ENCODE measurements around the gene SLC22A23.
A peak's percentile ranks its signal among the peaks of the same experiment; 100 is the strongest.

The SLC22A23 gene

GRCh38 chr6:3454273-3455010 is 2.4 kb downstream of the SLC22A23 start:
- H3K27me3 ChIP-seq (ENCODE audit: insufficient read depth, low read length): peaks cover 55% of the 10 kb centered on the region
- H3K4me3 ChIP-seq (ENCODE audit: low read length): peak overlapping the region; percentile 61
- no peak overlapping the region for H3K9ac ChIP-seq (ENCODE audit: low read depth, low read length)
- peaks cover 32% of the 10 kb centered on the region for H3K4me1 ChIP-seq (ENCODE audit: insufficient read depth, low read length)
- no peaks in the 10 kb centered on the region for H3K9me3 ChIP-seq (ENCODE audit: insufficient read depth, low read depth, low read length)
- 28% methylated on average over 4 of the region's 6 CpGs for WGBS
- H3K36me3 ChIP-seq (ENCODE audit: insufficient read depth, low read length): peaks cover 4% of the 10 kb centered on the region; the same call in 1 of the 2 replicates
- no peak overlapping the region for H3K27ac ChIP-seq (ENCODE audit: low read depth, low read length)

- Histone ChIP-seq H3K4me1 (ENCODE audit: insufficient read depth, low read length) (peaks cover 24% of the 10 kb centered on the region), H3K36me3 (ENCODE audit: insufficient read depth, low read length) (peaks cover 4% of the 10 kb centered on the region; the same call in 1 of the 2 replicates), H3K27me3 (ENCODE audit: insufficient read depth, low read length) (peaks cover 49% of the 10 kb centered on the region), H3K9me3 (ENCODE audit: insufficient read depth, low read depth, low read length) (no peaks in the 10 kb centered on the region), H3K4me3 (ENCODE audit: low read length) (peak overlapping the region; percentile 61), H3K9ac (ENCODE audit: low read depth, low read length) (no peak overlapping the region), H3K27ac (ENCODE audit: low read depth, low read length) (no peak overlapping the region)
- 79% methylated on average over 5 of the region's 5 CpGs for WGBS
Observed at GRCh38 chr6:3453413-3454272, 3.2 kb downstream of the SLC22A23 start.

- Histone ChIP-seq H3K9ac (ENCODE audit: low read depth, low read length) (no peak overlapping the region), H3K4me1 (ENCODE audit: insufficient read depth, low read length) (peaks cover 13% of the 10 kb centered on the region), H3K9me3 (ENCODE audit: insufficient read depth, low read depth, low read length) (no peaks in the 10 kb centered on the region), H3K27ac (ENCODE audit: low read depth, low read length) (no peak overlapping the region), H3K36me3 (ENCODE audit: insufficient read depth, low read length) (peaks cover 4% of the 10 kb centered on the region; the same call in 1 of the 2 replicates), H3K27me3 (ENCODE audit: insufficient read depth, low read length) (peaks cover 33% of the 10 kb centered on the region), H3K4me3 (ENCODE audit: low read length) (no peak overlapping the region)
- WGBS: 90% methylated on average over 6 of the region's 6 CpGs
Observed at GRCh38 chr6:3451498-3451897, 5.4 kb downstream of the SLC22A23 start.

- Histone ChIP-seq H3K36me3 (ENCODE audit: insufficient read depth, low read length) (peaks cover 4% of the 10 kb centered on the region; the same call in 1 of the 2 replicates), H3K27ac (ENCODE audit: low read depth, low read length) (no peak overlapping the region), H3K4me1 (ENCODE audit: insufficient read depth, low read length) (peaks cover 13% of the 10 kb centered on the region), H3K4me3 (ENCODE audit: low read length) (no peak overlapping the region), H3K27me3 (ENCODE audit: insufficient read depth, low read length) (peaks cover 30% of the 10 kb centered on the region), H3K9me3 (ENCODE audit: insufficient read depth, low read depth, low read length) (no peaks in the 10 kb centered on the region), H3K9ac (ENCODE audit: low read depth, low read length) (no peak overlapping the region)
- 90% methylated on average over 5 of the region's 5 CpGs for WGBS
Observed at GRCh38 chr6:3450888-3451287, 6.0 kb downstream of the SLC22A23 start.

GRCh38 chr6:3449750-3450305 is 7.0 kb downstream of the SLC22A23 start:
- Histone ChIP-seq H3K9ac (ENCODE audit: low read depth, low read length) (no peak overlapping the region), H3K36me3 (ENCODE audit: insufficient read depth, low read length) (peaks cover 4% of the 10 kb centered on the region; the same call in 1 of the 2 replicates), H3K27ac (ENCODE audit: low read depth, low read length) (no peak overlapping the region), H3K4me3 (ENCODE audit: low read length) (no peak overlapping the region), H3K4me1 (ENCODE audit: insufficient read depth, low read length) (peaks cover 9% of the 10 kb centered on the region), H3K27me3 (ENCODE audit: insufficient read depth, low read length) (peaks cover 19% of the 10 kb centered on the region), H3K9me3 (ENCODE audit: insufficient read depth, low read depth, low read length) (no peaks in the 10 kb centered on the region)
- 92% methylated on average over 5 of the region's 5 CpGs for WGBS

GRCh38 chr6:3449321-3449720 is 7.5 kb downstream of the SLC22A23 start:
- Histone ChIP-seq H3K9me3 (ENCODE audit: insufficient read depth, low read depth, low read length) (no peaks in the 10 kb centered on the region), H3K4me3 (ENCODE audit: low read length) (no peak overlapping the region), H3K4me1 (ENCODE audit: insufficient read depth, low read length) (peaks cover 9% of the 10 kb centered on the region), H3K36me3 (ENCODE audit: insufficient read depth, low read length) (peaks cover 4% of the 10 kb centered on the region; the same call in 1 of the 2 replicates), H3K9ac (ENCODE audit: low read depth, low read length) (no peak overlapping the region), H3K27ac (ENCODE audit: low read depth, low read length) (no peak overlapping the region), H3K27me3 (ENCODE audit: insufficient read depth, low read length) (peaks cover 14% of the 10 kb centered on the region)
- WGBS: 93% methylated on average over 2 of the region's 2 CpGs

GRCh38 chr6:3447005-3447404 is 9.8 kb downstream of the SLC22A23 start:
- no peak overlapping the region for H3K4me3 ChIP-seq (ENCODE audit: low read length)
- WGBS: 93% methylated on average over 5 of the region's 6 CpGs
- H3K9me3 ChIP-seq (ENCODE audit: insufficient read depth, low read depth, low read length): no peaks in the 10 kb centered on the region
- no peak overlapping the region for H3K9ac ChIP-seq (ENCODE audit: low read depth, low read length)
- peaks cover 25% of the 10 kb centered on the region for H3K4me1 ChIP-seq (ENCODE audit: insufficient read depth, low read length)
- no peak overlapping the region for H3K27ac ChIP-seq (ENCODE audit: low read depth, low read length)
- no peaks in the 10 kb centered on the region for H3K27me3 ChIP-seq (ENCODE audit: insufficient read depth, low read length)
- H3K36me3 ChIP-seq (ENCODE audit: insufficient read depth, low read length): peaks cover 4% of the 10 kb centered on the region; the same call in 1 of the 2 replicates

- 92% methylated on average over 4 of the region's 4 CpGs for WGBS
Observed at GRCh38 chr6:3446184-3446583, 10.7 kb downstream of the SLC22A23 start.

GRCh38 chr6:3444276-3445088 is 12.4 kb downstream of the SLC22A23 start:
- no peaks in the 10 kb centered on the region for H3K36me3 ChIP-seq (ENCODE audit: insufficient read depth, low read length)
- H3K27me3 ChIP-seq (ENCODE audit: insufficient read depth, low read length): no peaks in the 10 kb centered on the region
- WGBS: 87% methylated on average over 18 of the region's 18 CpGs
- no peaks in the 10 kb centered on the region for H3K9me3 ChIP-seq (ENCODE audit: insufficient read depth, low read depth, low read length)
- H3K4me3 ChIP-seq (ENCODE audit: low read length): no peak overlapping the region
- peaks cover 25% of the 10 kb centered on the region for H3K4me1 ChIP-seq (ENCODE audit: insufficient read depth, low read length)
- no peak overlapping the region for H3K9ac ChIP-seq (ENCODE audit: low read depth, low read length)
- peak overlapping the region; percentile 28; the same call in 1 of the 2 replicates for H3K27ac ChIP-seq (ENCODE audit: low read depth, low read length)

More at GRCh38 chr6:3446184-3446583, 10.7 kb downstream of the SLC22A23 start:
- Histone ChIP-seq H3K9ac (ENCODE audit: low read depth, low read length) (no peak overlapping the region), H3K9me3 (ENCODE audit: insufficient read depth, low read depth, low read length) (no peaks in the 10 kb centered on the region), H3K4me3 (ENCODE audit: low read length) (no peak overlapping the region), H3K4me1 (ENCODE audit: insufficient read depth, low read length) (peaks cover 25% of the 10 kb centered on the region), H3K27me3 (ENCODE audit: insufficient read depth, low read length) (no peaks in the 10 kb centered on the region), H3K27ac (ENCODE audit: low read depth, low read length) (no peak overlapping the region), H3K36me3 (ENCODE audit: insufficient read depth, low read length) (peaks cover 4% of the 10 kb centered on the region; the same call in 1 of the 2 replicates)

GRCh38 chr6:3443221-3443515 is 13.7 kb downstream of the SLC22A23 start:
- no peak overlapping the region for H3K4me3 ChIP-seq (ENCODE audit: low read length)
- whole genome bisulfite sequencing: 67% methylated on average over 3 of the region's 3 CpGs

More at GRCh38 chr6:3443221-3443515, 13.7 kb downstream of the SLC22A23 start:
- no peak overlapping the region for H3K27ac ChIP-seq (ENCODE audit: low read depth, low read length)
- no peak overlapping the region for H3K9ac ChIP-seq (ENCODE audit: low read depth, low read length)
- no peaks in the 10 kb centered on the region for H3K27me3 ChIP-seq (ENCODE audit: insufficient read depth, low read length)
- H3K36me3 ChIP-seq (ENCODE audit: insufficient read depth, low read length): no peaks in the 10 kb centered on the region
- no peaks in the 10 kb centered on the region for H3K9me3 ChIP-seq (ENCODE audit: insufficient read depth, low read depth, low read length)
- peaks cover 31% of the 10 kb centered on the region for H3K4me1 ChIP-seq (ENCODE audit: insufficient read depth, low read length)
